LHCN-M2 (cell line): Measurements from ENCODE around the gene ASB10. TPM values are rescaled to one million over a fixed set of nuclear protein-coding genes. Genes with fewer than 3 reads are reported as not detected.
A peak's percentile ranks its signal among the peaks of the same experiment; 100 is the strongest.

Source experiments
- DNase-seq: peaks from one replicate; pipeline ENCODE4 v3.0.0-alpha.2; 2012; ENCODE audit warnings: low read depth
- total RNA-seq: library from RNA; depleted of rRNA; stranded (reverse); fragments of >200 nt; gene quantifications from 2 replicates; pipeline ENCODE4 v1.2.3, GENCODE V29; 2014

The ASB10 gene
- total RNA-seq, 1 experiment from 2014 or later: not detected

DNA sequence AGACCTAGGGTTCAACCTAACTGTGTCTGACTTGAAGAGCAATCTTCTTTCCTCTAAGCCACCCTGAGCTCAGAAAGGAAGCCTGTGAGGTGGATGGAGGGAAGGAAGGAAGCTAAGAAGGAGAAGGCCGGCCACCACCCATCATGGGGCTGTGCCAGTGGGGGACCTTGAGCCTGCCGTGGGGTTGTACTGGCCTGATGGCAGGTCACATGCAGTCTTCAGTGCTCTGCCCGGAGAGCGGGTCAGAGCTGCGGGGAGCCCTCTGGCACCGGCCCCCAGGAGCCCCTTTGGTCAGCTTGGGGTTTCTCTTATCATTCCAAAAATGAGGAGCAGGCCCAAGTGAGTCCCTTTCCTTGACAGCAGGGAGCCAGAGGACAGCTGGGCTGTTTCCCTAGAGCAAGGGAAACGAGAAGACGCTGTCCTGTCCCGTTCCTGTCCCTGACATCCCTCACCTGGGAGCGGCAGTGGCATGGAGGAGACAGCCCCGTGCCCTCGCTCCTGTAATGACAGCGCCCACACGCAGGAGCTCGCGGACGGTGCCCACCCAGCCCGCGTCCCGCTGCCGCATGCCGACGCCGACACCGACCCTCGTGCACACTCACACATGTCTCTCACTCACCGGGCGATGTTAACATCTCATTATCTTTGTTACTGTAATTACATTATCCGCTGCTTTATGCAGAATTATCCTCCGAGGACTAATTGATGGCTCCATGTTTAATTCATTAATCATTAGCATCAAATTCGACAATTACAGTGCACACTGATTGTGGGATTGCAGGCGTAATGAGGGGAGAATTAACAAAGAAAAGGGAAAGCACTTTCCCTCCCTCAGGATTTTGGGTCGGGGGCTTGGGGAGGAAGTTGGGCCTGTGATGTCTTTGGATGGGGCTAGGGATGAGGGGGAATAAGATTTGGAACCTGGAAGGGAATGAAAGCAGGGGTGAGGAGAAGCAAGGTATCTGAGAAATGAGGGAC lies 50.9 kb downstream of the ASB10 start:
- DNase-seq: no peak

- DNase-seq: no peak
Observed at GRCh38 chr7:151135525-151135845, 51.6 kb downstream of the ASB10 start.

- no peak for DNase-seq
Observed at GRCh38 chr7:151134743-151135524, 52.1 kb downstream of the ASB10 start.

DNA sequence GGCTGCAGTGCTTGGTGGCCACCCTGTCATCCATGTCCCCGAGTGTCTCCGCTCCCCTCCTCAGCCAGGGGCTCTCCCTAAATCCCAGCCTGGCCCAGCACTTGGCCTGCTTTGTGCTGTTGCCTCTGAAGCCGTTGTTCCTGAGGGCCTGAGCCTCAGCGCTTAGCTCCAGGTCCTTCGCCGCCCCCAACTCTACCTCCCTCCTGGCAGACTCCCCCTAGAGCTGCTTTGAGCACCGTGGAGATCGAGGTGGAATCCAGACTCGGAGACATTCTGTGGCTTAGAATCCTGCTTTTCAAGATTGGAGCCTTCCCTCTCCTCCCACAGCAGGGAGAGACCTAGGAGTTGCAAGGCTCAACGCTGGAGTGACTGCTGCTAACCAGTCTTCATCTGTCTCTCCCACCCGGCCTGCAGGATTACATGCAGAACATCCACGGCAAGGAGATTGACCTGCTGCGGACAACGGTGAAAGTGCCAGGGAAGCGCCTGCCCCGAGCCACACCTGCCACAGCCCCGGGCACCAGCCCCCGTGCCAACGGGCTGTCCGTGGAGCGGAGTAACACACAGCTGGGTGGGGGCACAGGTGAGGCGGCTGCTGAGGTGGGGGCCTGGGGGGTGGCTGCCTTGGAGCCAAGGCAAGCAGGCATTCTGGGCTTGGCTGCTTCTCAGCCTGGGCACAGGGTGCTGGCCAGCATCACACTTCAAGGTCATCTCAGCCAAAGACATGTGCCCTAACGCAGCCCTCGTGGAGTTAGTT lies 52.9 kb downstream of the ASB10 start:
- no peak for DNase-seq

DNA sequence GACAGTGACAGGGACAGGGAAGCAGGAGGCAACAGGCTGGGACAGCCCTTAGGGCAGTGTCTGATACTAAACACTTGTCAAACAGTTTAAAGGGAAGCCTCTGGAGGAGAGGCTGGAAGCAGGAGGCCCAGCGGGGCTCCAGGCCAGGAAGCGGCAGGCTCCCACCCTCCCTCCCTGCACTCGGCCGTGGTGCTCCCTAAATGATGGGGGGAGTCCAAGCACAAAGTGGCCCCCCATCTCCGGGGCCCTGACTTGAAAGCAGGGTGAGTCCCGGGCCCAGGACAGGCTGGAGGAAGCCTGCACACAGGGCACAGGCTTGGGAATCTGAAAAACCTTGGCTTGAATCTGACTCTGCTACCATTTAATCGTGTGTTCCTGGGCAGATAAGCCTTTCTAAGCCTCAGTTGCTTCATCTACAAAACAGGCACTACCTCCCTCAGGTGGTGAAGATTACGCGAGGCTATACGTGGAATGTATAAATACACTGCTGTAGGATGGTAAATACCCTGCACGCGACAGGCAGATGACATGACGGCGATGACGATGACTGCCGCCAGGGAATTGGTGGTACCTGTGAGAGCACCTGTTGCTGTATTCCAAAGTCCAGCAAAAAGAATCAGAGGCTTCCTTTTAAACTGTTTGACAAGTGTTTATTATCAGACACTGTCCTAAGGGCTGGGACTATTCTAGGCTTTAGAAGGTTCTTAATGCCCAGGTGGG lies 53.6 kb downstream of the ASB10 start:
- DNase-seq: no peak

DNA sequence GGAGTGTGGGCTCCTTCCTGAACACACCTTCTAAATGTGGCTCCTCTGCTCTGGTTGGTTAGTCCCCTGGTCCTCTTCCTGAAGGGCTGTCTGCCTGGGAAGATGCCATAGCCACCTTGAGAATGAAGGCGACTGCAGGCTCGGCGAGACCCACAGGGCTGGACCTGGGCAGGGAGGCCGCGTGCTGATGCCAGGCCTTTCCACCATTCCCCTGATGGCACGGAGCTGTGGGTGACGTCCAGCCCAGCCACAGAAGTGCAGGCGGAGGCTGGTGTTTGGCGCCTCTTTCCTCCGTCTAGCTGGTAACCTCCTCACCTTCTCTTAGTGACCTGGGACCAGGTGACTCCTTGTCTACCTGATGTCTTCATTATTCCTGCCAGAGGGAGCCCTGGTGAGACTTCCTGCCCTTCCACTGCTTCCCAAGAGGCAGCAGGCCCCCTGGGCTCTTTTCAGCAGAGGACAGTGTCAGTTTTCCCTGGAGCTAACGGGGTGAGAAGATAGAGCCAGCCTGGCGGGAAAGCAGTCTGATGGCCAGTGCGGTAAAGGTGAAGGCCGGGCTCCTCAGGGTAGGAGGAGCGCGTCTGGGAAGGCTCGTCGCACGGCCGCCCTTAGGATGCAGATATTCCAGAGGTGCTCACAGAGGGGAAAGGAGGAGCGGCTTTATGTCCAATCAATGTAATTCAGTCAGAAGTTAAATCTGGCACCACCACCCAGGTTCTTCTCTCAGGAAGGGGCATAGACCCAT lies 54.4 kb downstream of the ASB10 start:
- no peak for DNase-seq

DNA sequence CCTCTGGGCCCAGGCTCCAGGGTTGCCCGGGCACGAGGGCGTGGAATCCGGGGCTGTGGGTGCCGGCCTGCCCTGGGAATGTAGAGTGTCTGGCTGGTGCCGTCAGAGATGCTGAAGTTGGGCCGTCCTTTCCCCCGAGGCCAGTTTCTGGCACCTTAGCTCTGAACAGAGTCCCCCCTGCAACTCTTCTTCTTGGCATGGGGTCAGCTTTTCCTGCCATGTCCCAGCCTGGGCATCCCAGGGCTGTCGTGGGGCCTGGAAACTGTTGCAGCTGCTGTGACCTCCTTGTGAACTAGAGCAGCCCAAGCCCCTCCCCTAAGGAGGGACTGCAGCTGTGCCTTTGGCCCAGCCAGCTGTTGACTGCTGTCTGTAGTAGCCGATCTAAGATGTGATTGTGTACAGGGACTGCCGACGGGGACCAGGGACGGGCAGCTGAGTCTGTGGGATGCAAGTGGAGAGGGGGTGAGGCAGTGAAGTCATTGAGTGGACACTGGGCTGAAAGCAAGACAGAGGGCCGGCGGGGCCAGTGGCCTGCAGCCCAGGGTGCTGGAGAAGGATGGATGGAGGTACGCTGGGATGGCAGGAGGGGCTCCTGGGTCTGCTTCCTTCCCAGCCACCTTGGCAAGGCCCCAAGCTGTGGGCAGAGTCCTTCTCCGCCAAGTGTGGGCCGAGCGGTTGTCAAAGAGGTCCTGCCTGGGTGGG lies 55.3 kb downstream of the ASB10 start:
- DNase-seq: peak; percentile 83

- no peak for DNase-seq
Observed at GRCh38 chr7:151131224-151131591, 55.8 kb downstream of the ASB10 start.

DNA sequence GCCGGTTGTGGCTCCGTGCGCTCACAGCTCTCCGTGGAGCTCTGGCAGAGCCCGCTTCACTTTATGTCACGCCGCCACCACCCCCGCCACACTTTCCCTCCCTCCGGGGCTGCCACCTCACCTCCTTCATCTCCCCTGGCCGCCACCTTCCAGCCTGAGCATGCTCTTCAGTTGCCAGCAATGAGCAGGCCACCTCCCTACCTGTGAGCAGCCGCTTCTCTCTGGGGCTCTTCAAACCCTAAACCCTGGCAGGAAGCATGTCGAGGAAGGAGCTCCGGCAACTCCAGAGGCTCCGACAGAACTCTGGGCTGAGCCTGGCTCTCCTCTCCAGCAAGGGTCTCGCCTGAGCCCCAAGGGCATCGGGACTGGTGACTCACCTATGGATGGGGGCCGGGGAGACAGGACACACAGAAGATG lies 56.3 kb downstream of the ASB10 start:
- no peak for DNase-seq

GRCh38 chr7:151129960-151130591 lies 57.0 kb downstream of the ASB10 start:
- no peak for DNase-seq

GRCh38 chr7:151129117-151129959 lies 57.7 kb downstream of the ASB10 start:
- DNase-seq: no peak

- no peak for DNase-seq
Observed at GRCh38 chr7:151128716-151129115, 58.3 kb downstream of the ASB10 start.

DNA sequence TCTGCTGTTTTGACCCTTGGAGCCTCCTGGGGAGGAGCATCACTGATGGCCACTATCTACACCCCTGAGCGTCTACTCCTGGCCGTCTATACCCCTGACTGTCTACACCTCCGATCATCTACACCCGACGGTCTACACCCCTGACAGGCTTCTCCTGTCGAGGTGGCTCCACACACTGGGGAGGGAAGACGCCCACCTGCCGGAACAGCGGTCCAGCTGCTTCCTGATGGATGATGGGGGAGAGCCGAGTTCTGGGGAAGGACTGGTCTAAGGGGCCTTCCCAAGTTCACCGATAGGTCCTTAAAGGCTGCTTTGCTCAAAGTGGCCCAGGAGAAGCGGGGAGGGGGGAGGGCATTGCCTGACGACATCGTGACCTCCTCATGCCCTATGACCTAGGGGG lies 58.9 kb downstream of the ASB10 start:
- no peak for DNase-seq

- DNase-seq: no peak
Observed at GRCh38 chr7:151126491-151127137, 60.4 kb downstream of the ASB10 start.

- no peak for DNase-seq
Observed at GRCh38 chr7:151125846-151126481, 61.1 kb downstream of the ASB10 start.
